SK-N-SH (cell line): ENCODE data around the gene ERCC2. TPM values are rescaled to one million over a fixed set of nuclear protein-coding genes. Genes with fewer than 3 reads are reported as not detected.

Source experiments
- CTCF ChIA-PET: fragments of 300-600, 350-600 bp; formaldehyde crosslinking; extraction: SDS; loops from one replicate; lab custom pipeline; 2021; lab: Yijun Ruan, JAX
- POLR2A ChIA-PET: fragments of 350-600 bp; sonication (Branson Sonifier 250); formaldehyde crosslinking; extraction: SDS; loops from one replicate; lab custom pipeline; 2020; ENCODE audit warnings: antibody characterized with exemption, inconsistent platforms; lab: Yijun Ruan, JAX
- DNase-seq: peaks from one replicate; pipeline ENCODE4 v3.0.0; 2012
- H2AFZ ChIP-seq: fragments of 200-600 bp; sonication (generic); 2 replicates; pipeline ENCODE4 v1.8.1; 2016; ENCODE audit warnings: antibody characterized with exemption, mild to moderate bottlenecking, low read depth
- H3F3A ChIP-seq: fragments of 200-600 bp; sonication (generic); replicated peaks from 2 replicates; pipeline ENCODE3; 2016; ENCODE audit warnings: antibody characterized with exemption, mild to moderate bottlenecking; ENCODE audit not compliant: insufficient read depth
- H3K27ac ChIP-seq, 2 experiments: fragments of 200-500 bp in 1 of 2; fragments of 200-600 bp in 1 of 2; sonication (Bioruptor generic) in 1 of 2; sonication (generic), shearing (Covaris generic) in 1 of 2; 2 replicates each; pipeline versions ENCODE4 v1.5.1 to v1.6.1; 2014 to 2016; ENCODE audit warnings: low read depth in 2 of 2, inconsistent platforms in 1 of 2, low read length in 1 of 2, mild to moderate bottlenecking in 1 of 2, mixed read lengths in 1 of 2
- H3K27me3 ChIP-seq: fragments of 200-600 bp; sonication (generic), shearing (Covaris generic); 2 replicates; pipeline ENCODE4 v1.6.1; 2016; ENCODE audit warnings: mixed run types; ENCODE audit not compliant: insufficient read depth
- H3K36me3 ChIP-seq, 2 experiments: fragments of 200-500 bp in 1 of 2; fragments of 200-600 bp in 1 of 2; sonication (Bioruptor generic) in 1 of 2; sonication (generic) in 1 of 2; replicated peaks in 1 of 2; 2 replicates each; pipeline versions ENCODE3 to v1.5.1; 2014 to 2016; ENCODE audit warnings: low read length in 1 of 2, mild to moderate bottlenecking in 1 of 2; ENCODE audit not compliant: insufficient read depth in 2 of 2, control insufficient read depth in 1 of 2
- H3K4me1 ChIP-seq, 2 experiments: fragments of 200-500 bp in 1 of 2; fragments of 200-600 bp in 1 of 2; sonication (Bioruptor generic) in 1 of 2; sonication (generic), shearing (Covaris generic) in 1 of 2; 2 replicates each; pipeline versions ENCODE4 v1.5.1 to v1.6.1; 2014 to 2016; ENCODE audit warnings: low read depth in 1 of 2, low read length in 1 of 2, mixed run types in 1 of 2; ENCODE audit not compliant: insufficient read depth in 2 of 2, control insufficient read depth in 1 of 2
- H3K4me2 ChIP-seq: fragments of 200-600 bp; sonication (generic), shearing (Covaris generic); 2 replicates; pipeline ENCODE4 v1.6.1; 2017; ENCODE audit warnings: mixed run types
- H3K4me3 ChIP-seq, 2 experiments: fragments of 200-500 bp in 1 of 2; fragments of 200-600 bp in 1 of 2; sonication (Bioruptor generic) in 1 of 2; sonication (generic), shearing (Covaris generic) in 1 of 2; 2 replicates each; pipeline versions ENCODE4 v1.5.1 to v1.8.1; 2014 to 2016; ENCODE audit warnings: low read depth in 2 of 2, inconsistent platforms in 1 of 2, low read length in 1 of 2, mild to moderate bottlenecking in 1 of 2, mixed read lengths in 1 of 2, moderate library complexity in 1 of 2
- H3K79me2 ChIP-seq: fragments of 200-600 bp; sonication (generic); 2 replicates; pipeline ENCODE4 v1.8.1; 2017; ENCODE audit warnings: mild to moderate bottlenecking; ENCODE audit not compliant: insufficient read depth
- H3K9ac ChIP-seq: fragments of 200-600 bp; sonication (generic); 2 replicates; pipeline ENCODE4 v1.6.1; 2017; ENCODE audit warnings: mixed run types
- H3K9me2 ChIP-seq: fragments of 200-600 bp; sonication (generic); 2 replicates; pipeline ENCODE4 v1.6.1; 2017; ENCODE audit warnings: mixed run types
- H3K9me3 ChIP-seq: fragments of 200-600 bp; sonication (generic); 2 replicates; pipeline ENCODE4 v1.6.1; 2017; ENCODE audit warnings: mixed run types, mild to moderate bottlenecking, moderate library complexity
- H4K20me1 ChIP-seq: fragments of 200-600 bp; sonication (generic); 2 replicates; pipeline ENCODE4 v1.6.1; 2017; ENCODE audit warnings: mild to moderate bottlenecking, mixed run types; ENCODE audit not compliant: insufficient read depth
- FOXM1 ChIP-seq: IDR thresholded peaks from 2 replicates; pipeline ENCODE4 v1.4.0; 2012; ENCODE audit warnings: low read depth, mild to moderate bottlenecking
- JUND ChIP-seq: IDR thresholded peaks from 2 replicates; pipeline ENCODE4 v1.4.0; 2012
- MXI1 ChIP-seq: IDR thresholded peaks from 2 replicates; pipeline ENCODE4 v1.6.1; 2012; ENCODE audit warnings: mild to moderate bottlenecking, low read depth, low read length, improper control_type of control experiment
- POLR2AphosphoS5 ChIP-seq: IDR thresholded peaks from 2 replicates; pipeline ENCODE4 v1.6.1; 2012; ENCODE audit warnings: low read depth, low read length
- RCOR1 ChIP-seq: fragments of 150-350 bp; IDR thresholded peaks from 2 replicates; pipeline ENCODE4 v1.6.1; 2017; ENCODE audit warnings: antibody characterized with exemption, low read length
- YY1 ChIP-seq: IDR thresholded peaks from 2 replicates; pipeline ENCODE4 v1.4.0; 2012; ENCODE audit warnings: low read depth, mild to moderate bottlenecking
- WGBS: methylation state at CpG from one replicate; pipeline ENCODE4 v1.1.6; 2017; ENCODE audit warnings: low lambda C conversion rate; 5-methylcytosine and 5-hydroxymethylcytosine counted together
- polyA plus RNA-seq, 3 experiments: library from polyadenylated mRNA; depleted of rRNA; stranded (reverse); fragments of >200 nt; gene quantifications; 2 replicates each; pipeline ENCODE4 v1.2.3, GENCODE V29; 2012
- TF ChIP-seq, protein P1 (sequence below): IDR thresholded peaks from 2 replicates; pipeline ENCODE4 v1.4.0; 2012; ENCODE audit warnings: low read depth, borderline replicate concordance

Gene ERCC2
- polyA plus RNA-seq, 1 of the 3 experiments (the other 2 are of a cell fraction) = 72.8 TPM

DNA sequence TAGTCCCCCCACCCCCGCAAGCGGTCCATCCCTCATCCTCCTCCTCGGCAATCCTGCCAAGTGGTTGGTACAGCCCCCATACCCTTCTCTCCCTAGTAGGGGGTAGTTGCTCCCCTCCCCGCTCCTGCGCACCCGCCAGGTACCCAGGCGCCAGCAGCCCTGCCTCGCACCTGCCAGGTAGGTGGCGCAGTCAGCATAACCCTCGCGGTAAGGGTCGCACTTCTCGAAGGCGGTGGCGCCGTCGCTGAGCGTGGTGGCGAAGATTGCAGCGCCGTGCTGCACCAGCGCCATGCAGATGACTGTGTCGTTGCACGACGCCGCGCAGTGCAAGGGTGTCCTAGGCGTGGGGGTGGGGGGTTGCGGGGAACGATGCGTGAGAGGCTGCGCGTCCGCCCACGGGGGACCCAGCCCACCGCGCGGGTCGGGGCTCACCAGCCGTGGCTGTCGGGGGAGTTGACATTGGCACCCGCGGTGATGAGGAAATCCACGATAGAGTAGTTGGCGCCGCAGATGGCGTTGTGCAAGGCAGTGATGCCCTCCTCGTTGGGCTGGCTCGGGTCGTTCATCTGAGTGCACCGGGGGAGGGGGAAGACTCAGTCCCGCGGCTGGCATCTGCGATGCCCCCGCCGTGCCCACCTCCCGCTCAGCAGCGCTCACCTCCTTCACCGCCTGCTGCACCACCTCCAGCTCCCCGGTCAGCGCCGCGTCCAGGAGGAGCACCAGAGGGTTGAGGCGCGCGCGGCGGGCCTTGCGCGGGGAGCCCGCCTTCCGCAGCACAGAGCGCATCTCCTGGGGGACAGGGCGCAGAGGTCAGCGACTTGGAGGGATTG lies 15.2 kb upstream of the ERCC2 start (continued):
- TF ChIP-seq, protein P1, sequence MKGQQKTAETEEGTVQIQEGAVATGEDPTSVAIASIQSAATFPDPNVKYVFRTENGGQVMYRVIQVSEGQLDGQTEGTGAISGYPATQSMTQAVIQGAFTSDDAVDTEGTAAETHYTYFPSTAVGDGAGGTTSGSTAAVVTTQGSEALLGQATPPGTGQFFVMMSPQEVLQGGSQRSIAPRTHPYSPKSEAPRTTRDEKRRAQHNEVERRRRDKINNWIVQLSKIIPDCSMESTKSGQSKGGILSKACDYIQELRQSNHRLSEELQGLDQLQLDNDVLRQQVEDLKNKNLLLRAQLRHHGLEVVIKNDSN = no peak

DNA sequence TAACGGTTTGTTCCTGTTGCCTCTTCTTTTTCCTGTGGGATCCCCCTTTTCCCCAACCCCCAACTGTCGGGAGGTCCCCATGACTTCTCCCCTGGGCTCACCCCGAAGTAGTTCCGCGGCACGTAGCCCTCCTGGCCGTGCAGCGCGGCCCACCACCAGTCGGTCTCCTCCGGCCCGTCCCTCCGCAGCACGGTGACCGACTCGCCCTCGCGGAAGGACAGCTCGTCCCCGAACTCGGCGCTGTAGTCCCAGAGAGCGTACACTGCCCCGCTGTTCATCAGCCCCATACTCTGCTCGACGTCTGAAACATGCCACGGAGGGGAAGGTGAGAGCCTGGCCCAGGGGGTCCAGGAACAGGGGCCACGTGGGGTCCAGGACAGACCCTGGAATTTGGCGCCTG lies 12.1 kb upstream of the ERCC2 start:
- H3K27me3 ChIP-seq = no peaks in the 10 kb centered on the region
- ChIA-PET POLR2A (no interaction called here), CTCF (no interaction called here)
- H3K4me2 ChIP-seq = no peak overlapping the region
- H4K20me1 ChIP-seq = no peaks in the 10 kb centered on the region
- no peak overlapping the region for H3K4me3 ChIP-seq
- TF ChIP-seq MXI1 = no peak
- no peaks in the 10 kb centered on the region; the same call in 1 of the 2 replicates for H3K79me2 ChIP-seq
- no peak overlapping the region for H3K9ac ChIP-seq
- no peak overlapping the region for H3K27ac ChIP-seq
- H3K36me3 ChIP-seq = peaks cover 0 to 11% of the 10 kb centered on the region in 2 experiments
- peaks cover 7 to 9% of the 10 kb centered on the region in 2 experiments; a peak in 2 of 4 replicates for H3K4me1 ChIP-seq
- 95% methylated on average over 18 of the region's 29 CpGs for WGBS
- peaks cover 27% of the 10 kb centered on the region for H3F3A ChIP-seq
- no peak for DNase-seq
- H2AFZ ChIP-seq = no peak overlapping the region
- H3K9me3 ChIP-seq = no peaks in the 10 kb centered on the region
- H3K9me2 ChIP-seq = no peaks in the 10 kb centered on the region

DNA sequence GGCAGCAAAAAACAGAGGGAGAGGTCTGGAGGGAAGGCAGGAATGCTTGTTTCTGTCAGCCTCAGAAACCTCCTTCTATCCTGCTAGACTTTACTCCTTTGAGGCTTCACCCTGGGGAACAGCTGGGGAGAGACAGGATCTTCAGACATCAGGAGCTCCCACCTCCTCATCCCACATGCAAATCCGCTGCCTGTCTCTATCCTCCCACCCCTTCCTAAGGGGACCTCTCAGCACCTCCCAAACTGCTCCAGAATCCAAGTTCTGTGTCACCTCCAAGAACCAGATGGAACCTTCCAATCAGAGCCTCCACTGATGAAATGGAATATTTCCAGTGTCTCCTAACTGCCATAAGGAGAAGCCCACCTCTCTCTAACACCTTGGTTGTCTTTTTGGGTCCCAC lies 9.7 kb upstream of the ERCC2 start:
- WGBS = 100% methylated on average over 1 of the region's 1 CpG
- Histone ChIP-seq H3K9me3 (no peaks in the 10 kb centered on the region), H2AFZ (no peak overlapping the region), H3K4me1 (peaks cover 0 to 23% of the 10 kb centered on the region in 2 experiments; a peak in 3 of 4 replicates), H3K36me3 (peaks cover 0 to 8% of the 10 kb centered on the region in 2 experiments), H3K4me2 (no peak overlapping the region), H4K20me1 (no peaks in the 10 kb centered on the region), H3K9me2 (no peaks in the 10 kb centered on the region), H3K27me3 (no peaks in the 10 kb centered on the region), H3K4me3 (no peak overlapping the region), H3K27ac (peak overlapping the region in 1 of 2 experiments; percentile 59; a peak in 2 of 4 replicates), H3K79me2 (no peaks in the 10 kb centered on the region; the same call in 1 of the 2 replicates), H3F3A (peaks cover 45% of the 10 kb centered on the region), H3K9ac (peak overlapping the region; percentile 10; the same call in 1 of the 2 replicates)
- peak; percentile 10 for DNase-seq
- TF ChIP-seq JUND (no peak), POLR2AphosphoS5 (no peak), FOXM1 (no peak), YY1 (no peak), RCOR1 (no peak)
- ChIA-PET POLR2A (no interaction called here), CTCF (interaction anchor here (1.5 kb wide), 1 partner anchor 105 kb away, joined by 5 read pairs; no protein-coding TSS in a partner anchor)
